ENCODE results near the gene PRKACA.

- TF ChIP-seq POLR2A (IDR thresholded peaks at IDR 0.05; ENCODE audit: low read length), result no peak
- no peak for TF ChIP-seq GATA1 (IDR thresholded peaks at IDR 0.05; ENCODE audit: low read depth, low read length)
Observed at GRCh38 chr19:14091813-14092462, 25.6 kb downstream of the PRKACA start.

All from erythroblast (primary cell).